Cardiac fibroblast (primary cell): ENCODE measurements around the gene PC.

Experiments
- DNase-seq, 2 donors: peaks; one replicate each; pipeline versions ENCODE4 v3.0.0 to v3.0.0-alpha.2; 2010; ENCODE audit warnings: low read depth in 2 of 2
- H3K4me3 ChIP-seq, 2 donors: replicated peaks in 1 of 2; 1 replicate in 1 of 2; 2 replicates in 1 of 2; pipeline ENCODE4 v1.5.1; 2011; ENCODE audit warnings: low read depth in 2 of 2, low read length in 2 of 2, mild to moderate bottlenecking in 2 of 2, moderate library complexity in 1 of 2
- TF ChIP-seq, protein P1 (sequence below): IDR thresholded peaks from one replicate; pipeline ENCODE4 v1.5.1; 2011; ENCODE audit warnings: low read depth, mild to moderate bottlenecking, low read length, inconsistent platforms

PC gene

GRCh38 chr11:66901964-66902390, 56.2 kb downstream of the PC start:
- no peak for DNase-seq
- TF ChIP-seq, protein P1, sequence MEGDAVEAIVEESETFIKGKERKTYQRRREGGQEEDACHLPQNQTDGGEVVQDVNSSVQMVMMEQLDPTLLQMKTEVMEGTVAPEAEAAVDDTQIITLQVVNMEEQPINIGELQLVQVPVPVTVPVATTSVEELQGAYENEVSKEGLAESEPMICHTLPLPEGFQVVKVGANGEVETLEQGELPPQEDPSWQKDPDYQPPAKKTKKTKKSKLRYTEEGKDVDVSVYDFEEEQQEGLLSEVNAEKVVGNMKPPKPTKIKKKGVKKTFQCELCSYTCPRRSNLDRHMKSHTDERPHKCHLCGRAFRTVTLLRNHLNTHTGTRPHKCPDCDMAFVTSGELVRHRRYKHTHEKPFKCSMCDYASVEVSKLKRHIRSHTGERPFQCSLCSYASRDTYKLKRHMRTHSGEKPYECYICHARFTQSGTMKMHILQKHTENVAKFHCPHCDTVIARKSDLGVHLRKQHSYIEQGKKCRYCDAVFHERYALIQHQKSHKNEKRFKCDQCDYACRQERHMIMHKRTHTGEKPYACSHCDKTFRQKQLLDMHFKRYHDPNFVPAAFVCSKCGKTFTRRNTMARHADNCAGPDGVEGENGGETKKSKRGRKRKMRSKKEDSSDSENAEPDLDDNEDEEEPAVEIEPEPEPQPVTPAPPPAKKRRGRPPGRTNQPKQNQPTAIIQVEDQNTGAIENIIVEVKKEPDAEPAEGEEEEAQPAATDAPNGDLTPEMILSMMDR, result no peak
- no peak overlapping the region for H3K4me3 ChIP-seq

DNA sequence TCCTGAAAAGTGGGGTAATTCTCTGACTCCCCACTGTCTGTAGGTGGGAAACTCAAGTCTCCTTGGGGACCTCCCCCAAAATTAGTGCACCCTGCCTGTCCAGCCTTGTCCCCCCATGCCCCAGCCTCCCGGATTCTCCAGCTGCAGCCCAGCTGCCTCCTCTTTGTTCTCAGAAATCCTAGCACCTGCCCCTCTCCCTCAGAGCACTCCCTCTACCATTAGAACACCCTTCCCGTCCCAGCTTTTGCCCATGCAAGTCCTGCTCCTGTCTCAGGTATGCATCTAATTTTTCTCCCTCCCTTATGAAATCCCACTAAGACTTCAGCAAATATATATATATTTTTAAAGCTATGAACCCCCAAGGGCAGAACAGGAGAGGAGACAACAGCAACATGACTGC, 64.0 kb downstream of the PC start:
- H3K4me3 ChIP-seq, result no peak overlapping the region
- TF ChIP-seq, protein P1, result no peak
- no peak for DNase-seq

DNA sequence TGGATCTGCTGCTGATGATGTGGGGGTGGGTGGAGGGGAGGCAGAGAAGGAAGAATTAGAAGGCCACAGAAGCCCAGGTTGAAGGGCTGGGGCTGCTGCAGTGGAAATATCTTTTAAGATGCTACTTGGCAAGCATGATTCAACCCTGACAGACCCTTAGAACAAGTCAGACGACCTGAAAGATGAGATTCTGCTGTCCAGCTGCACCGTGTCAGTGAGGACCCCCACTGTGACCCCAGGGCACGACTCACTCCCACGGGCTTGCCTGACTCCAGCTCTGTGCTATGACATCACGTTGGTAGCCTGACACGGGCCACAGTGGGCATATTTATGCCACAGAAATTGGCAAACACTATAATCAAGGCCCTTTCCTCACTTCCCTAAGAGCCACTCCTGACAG, 65.3 kb downstream of the PC start:
- H3K4me3 ChIP-seq, result no peak overlapping the region
- DNase-seq, result no peak
- TF ChIP-seq, protein P1, result no peak

- DNase-seq, result peak; percentile 86 to 97
- TF ChIP-seq, protein P1, result no peak
These were observed 66.1 kb downstream of the PC start for GRCh38 chr11:66891851-66892660.

DNA sequence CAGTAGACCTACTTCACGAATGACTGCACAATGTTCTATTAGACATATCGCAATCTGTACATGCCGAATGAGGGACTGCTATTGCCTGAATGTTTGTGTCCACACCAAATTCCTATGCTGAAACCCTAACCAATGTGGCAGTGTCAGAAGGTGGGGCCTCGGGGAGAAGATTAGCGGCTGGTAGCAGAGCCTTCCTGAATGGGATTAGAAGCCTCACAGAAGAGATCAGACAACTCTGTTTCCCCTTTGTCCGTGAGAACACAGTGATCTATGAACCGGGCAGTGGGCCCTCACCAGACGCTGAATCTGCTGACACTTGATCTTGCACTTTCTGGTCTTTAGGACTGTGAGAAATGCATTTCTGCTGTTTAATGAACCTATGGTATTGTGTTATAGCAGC, 68.2 kb downstream of the PC start:
- no peak overlapping the region for H3K4me3 ChIP-seq
- no peak for DNase-seq
- TF ChIP-seq, protein P1, result no peak

More at GRCh38 chr11:66891851-66892660, 66.1 kb downstream of the PC start:
- no peak overlapping the region for H3K4me3 ChIP-seq

GRCh38 chr11:66888282-66888681, 69.9 kb downstream of the PC start:
- H3K4me3 ChIP-seq, result no peak overlapping the region
- TF ChIP-seq, protein P1, result no peak
- no peak for DNase-seq
